HL-60 (cell line): ENCODE data around the gene ABCC1.
"Not testable (repeated sequence)": the region's sequence is repeated elsewhere in the genome, so short reads cannot be mapped to it uniquely, and the experiment has no call there.

Experiments used
- GABPA ChIP-seq: IDR thresholded peaks from 2 replicates; pipeline ENCODE4 v1.6.1; 2012; ENCODE audit warnings: low read depth
- POLR2AphosphoS5 ChIP-seq: IDR thresholded peaks from 2 replicates; pipeline ENCODE4 v1.6.1; 2012; ENCODE audit warnings: low read depth
- SPI1 ChIP-seq: IDR thresholded peaks from 2 replicates; pipeline ENCODE4 v1.6.1; 2012; ENCODE audit warnings: low read depth, mild to moderate bottlenecking, borderline replicate concordance
- TF ChIP-seq, protein P1 (sequence below): IDR thresholded peaks from one replicate; pipeline ENCODE4 v1.5.1; 2011; ENCODE audit warnings: low read length, control low read depth, inconsistent platforms; ENCODE audit not compliant: insufficient read depth
- TF ChIP-seq, protein P2 (sequence below): IDR thresholded peaks from 2 replicates; pipeline ENCODE4 v1.6.1; 2012; ENCODE audit warnings: low read depth; ENCODE audit not compliant: insufficient replicate concordance

- not testable (repeated sequence) for TF ChIP-seq POLR2AphosphoS5, GABPA, SPI1
- TF ChIP-seq, protein P1, sequence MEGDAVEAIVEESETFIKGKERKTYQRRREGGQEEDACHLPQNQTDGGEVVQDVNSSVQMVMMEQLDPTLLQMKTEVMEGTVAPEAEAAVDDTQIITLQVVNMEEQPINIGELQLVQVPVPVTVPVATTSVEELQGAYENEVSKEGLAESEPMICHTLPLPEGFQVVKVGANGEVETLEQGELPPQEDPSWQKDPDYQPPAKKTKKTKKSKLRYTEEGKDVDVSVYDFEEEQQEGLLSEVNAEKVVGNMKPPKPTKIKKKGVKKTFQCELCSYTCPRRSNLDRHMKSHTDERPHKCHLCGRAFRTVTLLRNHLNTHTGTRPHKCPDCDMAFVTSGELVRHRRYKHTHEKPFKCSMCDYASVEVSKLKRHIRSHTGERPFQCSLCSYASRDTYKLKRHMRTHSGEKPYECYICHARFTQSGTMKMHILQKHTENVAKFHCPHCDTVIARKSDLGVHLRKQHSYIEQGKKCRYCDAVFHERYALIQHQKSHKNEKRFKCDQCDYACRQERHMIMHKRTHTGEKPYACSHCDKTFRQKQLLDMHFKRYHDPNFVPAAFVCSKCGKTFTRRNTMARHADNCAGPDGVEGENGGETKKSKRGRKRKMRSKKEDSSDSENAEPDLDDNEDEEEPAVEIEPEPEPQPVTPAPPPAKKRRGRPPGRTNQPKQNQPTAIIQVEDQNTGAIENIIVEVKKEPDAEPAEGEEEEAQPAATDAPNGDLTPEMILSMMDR = not testable (repeated sequence)
- TF ChIP-seq, protein P2, sequence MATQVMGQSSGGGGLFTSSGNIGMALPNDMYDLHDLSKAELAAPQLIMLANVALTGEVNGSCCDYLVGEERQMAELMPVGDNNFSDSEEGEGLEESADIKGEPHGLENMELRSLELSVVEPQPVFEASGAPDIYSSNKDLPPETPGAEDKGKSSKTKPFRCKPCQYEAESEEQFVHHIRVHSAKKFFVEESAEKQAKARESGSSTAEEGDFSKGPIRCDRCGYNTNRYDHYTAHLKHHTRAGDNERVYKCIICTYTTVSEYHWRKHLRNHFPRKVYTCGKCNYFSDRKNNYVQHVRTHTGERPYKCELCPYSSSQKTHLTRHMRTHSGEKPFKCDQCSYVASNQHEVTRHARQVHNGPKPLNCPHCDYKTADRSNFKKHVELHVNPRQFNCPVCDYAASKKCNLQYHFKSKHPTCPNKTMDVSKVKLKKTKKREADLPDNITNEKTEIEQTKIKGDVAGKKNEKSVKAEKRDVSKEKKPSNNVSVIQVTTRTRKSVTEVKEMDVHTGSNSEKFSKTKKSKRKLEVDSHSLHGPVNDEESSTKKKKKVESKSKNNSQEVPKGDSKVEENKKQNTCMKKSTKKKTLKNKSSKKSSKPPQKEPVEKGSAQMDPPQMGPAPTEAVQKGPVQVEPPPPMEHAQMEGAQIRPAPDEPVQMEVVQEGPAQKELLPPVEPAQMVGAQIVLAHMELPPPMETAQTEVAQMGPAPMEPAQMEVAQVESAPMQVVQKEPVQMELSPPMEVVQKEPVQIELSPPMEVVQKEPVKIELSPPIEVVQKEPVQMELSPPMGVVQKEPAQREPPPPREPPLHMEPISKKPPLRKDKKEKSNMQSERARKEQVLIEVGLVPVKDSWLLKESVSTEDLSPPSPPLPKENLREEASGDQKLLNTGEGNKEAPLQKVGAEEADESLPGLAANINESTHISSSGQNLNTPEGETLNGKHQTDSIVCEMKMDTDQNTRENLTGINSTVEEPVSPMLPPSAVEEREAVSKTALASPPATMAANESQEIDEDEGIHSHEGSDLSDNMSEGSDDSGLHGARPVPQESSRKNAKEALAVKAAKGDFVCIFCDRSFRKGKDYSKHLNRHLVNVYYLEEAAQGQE = not testable (repeated sequence)
Measured at GRCh38 chr16:15956106-15956505, 6.7 kb downstream of the ABCC1 start.
